Fibroblast of peridontal ligament (primary cell): ENCODE results near the gene SERPINA12.

Experiments
- DNase-seq: peaks from one replicate; pipeline ENCODE4 v3.0.0-alpha.2; 2010; ENCODE audit errors: extremely low read depth

SERPINA12 gene

GRCh38 chr14:94439453-94440057 lies 69.7 kb downstream of the SERPINA12 start:
- no peak for DNase-seq
